ENCODE data around the gene RB1.

GRCh38 chr13:48402325-48402932, 98.9 kb downstream of the RB1 start:
- TF ChIP-seq CTCF (IDR thresholded peaks at IDR 0.05 in 2 of 3, conservative IDR thresholded peaks at IDR 0.05 in 1 of 3; ENCODE audit: borderline replicate concordance in 1 of 3, insufficient read depth in 1 of 3, low read depth in 2 of 3, low read length in 2 of 3) (no peak), EGR1 (IDR thresholded peaks at IDR 0.05; ENCODE audit: low read depth) (no peak), POLR2A (IDR thresholded peaks at IDR 0.05; ENCODE audit: borderline replicate concordance, extremely low read depth, insufficient read depth, insufficient read length) (no peak), EZH2 (IDR thresholded peaks at IDR 0.05) (no peak), REST (IDR thresholded peaks at IDR 0.05; ENCODE audit: low read depth) (no peak)
